Loucy (cell line): Measurements from ENCODE around the gene CEP112.

Source experiments
- EZH2phosphoT487 ChIP-seq: fragments of 200-600 bp; IDR thresholded peaks from 2 replicates; pipeline ENCODE4 v1.6.1; 2018; ENCODE audit warnings: antibody characterized with exemption, mild to moderate bottlenecking, moderate library complexity, borderline replicate concordance
- TF ChIP-seq, protein P1 (sequence below): fragments of 200-600 bp; sonication (generic); conservative IDR thresholded peaks from 2 replicates; pipeline ENCODE4 v1.5.1; 2014; ENCODE audit warnings: mild to moderate bottlenecking, antibody characterized with exemption, low read length

DNA sequence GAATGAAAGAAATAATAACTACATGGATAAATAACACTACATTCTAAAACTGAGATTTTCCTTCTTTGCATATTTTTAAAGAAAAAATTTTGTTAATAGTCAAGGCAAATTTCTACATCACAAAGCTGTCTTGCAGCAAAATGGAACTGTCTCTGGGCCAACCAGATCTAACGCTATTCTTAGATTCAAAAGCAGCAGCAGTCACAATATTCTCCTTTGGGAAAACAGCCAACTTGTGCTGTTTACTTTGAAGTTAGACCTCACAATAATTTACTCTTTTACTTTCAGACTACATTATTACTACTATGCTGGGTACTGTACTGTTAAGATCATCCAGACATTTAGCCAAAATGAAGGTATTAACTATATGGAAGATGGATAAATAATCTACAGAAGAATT, 189.1 kb downstream of the CEP112 start:
- TF ChIP-seq, protein P1, sequence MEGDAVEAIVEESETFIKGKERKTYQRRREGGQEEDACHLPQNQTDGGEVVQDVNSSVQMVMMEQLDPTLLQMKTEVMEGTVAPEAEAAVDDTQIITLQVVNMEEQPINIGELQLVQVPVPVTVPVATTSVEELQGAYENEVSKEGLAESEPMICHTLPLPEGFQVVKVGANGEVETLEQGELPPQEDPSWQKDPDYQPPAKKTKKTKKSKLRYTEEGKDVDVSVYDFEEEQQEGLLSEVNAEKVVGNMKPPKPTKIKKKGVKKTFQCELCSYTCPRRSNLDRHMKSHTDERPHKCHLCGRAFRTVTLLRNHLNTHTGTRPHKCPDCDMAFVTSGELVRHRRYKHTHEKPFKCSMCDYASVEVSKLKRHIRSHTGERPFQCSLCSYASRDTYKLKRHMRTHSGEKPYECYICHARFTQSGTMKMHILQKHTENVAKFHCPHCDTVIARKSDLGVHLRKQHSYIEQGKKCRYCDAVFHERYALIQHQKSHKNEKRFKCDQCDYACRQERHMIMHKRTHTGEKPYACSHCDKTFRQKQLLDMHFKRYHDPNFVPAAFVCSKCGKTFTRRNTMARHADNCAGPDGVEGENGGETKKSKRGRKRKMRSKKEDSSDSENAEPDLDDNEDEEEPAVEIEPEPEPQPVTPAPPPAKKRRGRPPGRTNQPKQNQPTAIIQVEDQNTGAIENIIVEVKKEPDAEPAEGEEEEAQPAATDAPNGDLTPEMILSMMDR: no peak
- TF ChIP-seq EZH2phosphoT487: no peak
